ENCODE results near the gene WFDC10B.
"Not testable (repeated sequence)": the region's sequence is repeated elsewhere in the genome, so short reads cannot be mapped to it uniquely, and the experiment has no call there.

Gene WFDC10B

DNA sequence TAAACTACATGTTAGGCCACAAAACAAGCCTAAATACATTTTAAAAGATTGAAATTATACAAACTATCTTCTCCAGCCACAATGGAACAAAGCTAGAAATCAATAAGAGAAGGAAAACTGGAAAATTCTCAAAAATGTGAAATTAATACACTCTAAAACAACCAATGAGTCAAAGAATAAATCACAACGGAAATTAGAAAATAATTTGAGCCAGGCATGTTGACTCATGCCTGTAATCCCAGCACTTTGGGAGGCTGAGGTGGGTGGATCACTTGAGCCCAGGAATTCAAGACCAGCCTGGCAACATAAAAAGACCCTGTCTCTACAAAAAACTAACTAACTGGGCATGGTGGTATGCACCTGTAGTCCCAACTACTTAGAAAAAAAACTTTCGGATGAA is 9.3 kb downstream of the WFDC10B start:
- H3K4me1 Mint-ChIP-seq: peaks cover 0 to 9% of the 10 kb centered on the region in 2 donors
- ATAC-seq (replicated peaks) (no peak), DNase-seq (no peak)
- no peak overlapping the region for H3K27ac Mint-ChIP-seq
- H3K9me3 Mint-ChIP-seq: peaks cover 0 to 2% of the 10 kb centered on the region in 2 donors
- H3K27me3 Mint-ChIP-seq: peaks cover 25 to 37% of the 10 kb centered on the region in 2 donors
- no peak overlapping the region for H3K4me3 Mint-ChIP-seq
- H3K36me3 Mint-ChIP-seq: peaks cover 0 to 4% of the 10 kb centered on the region in 2 donors

DNA sequence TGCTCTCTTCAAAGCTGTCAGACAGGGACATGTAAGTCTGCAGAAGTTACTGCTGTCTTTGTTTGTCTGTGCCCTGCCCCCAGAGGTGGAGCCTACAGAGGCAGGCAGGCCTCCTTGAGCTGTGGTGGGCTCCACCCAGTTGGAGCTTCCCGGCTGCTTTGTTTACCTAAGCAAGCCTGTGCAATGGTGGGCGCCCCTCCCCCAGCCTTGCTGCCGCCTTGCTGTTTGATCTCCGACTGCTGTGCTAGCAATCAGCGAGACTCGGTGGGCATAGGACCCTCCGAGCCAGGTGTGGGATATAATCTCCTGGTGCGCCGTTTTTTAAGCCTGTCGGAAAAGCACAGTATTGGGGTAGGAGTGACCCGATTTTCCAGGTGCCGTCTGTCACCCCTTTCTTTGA is 11.5 kb downstream of the WFDC10B start:
- not testable (repeated sequence) for ATAC-seq (replicated peaks); H3K27ac Mint-ChIP-seq; DNase-seq; H3K4me1 Mint-ChIP-seq; H3K4me3 Mint-ChIP-seq; H3K9me3 Mint-ChIP-seq; H3K36me3 Mint-ChIP-seq
- peaks cover 25 to 40% of the 10 kb centered on the region in 2 donors for H3K27me3 Mint-ChIP-seq

DNA sequence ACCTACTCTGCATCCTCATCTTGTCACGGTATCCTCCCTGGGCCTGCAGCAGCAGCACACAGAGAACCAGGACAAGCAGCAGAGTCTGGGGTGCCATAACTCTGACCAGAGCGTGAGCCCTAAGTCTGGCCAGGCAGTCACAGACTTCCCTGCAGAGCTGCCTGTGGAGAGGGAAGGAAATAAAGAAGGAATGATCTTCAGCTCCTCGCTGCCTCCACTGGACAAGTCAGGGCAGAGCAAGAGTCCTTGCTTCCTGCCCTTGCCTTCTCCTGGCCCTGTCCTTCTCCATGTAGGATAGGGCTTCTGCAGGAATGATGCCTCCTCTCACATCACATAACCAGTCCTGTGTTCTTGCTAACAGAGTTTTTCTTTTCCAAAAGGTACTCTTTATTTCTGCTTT is 18.9 kb downstream of the WFDC10B start:
- DNase-seq (no peak), ATAC-seq (replicated peaks) (no peak)
- Mint-ChIP-seq H3K36me3 (no peaks in the 10 kb centered on the region), H3K4me3 (no peak overlapping the region), H3K27ac (no peak overlapping the region), H3K27me3 (peaks cover 14 to 21% of the 10 kb centered on the region in 2 donors), H3K4me1 (no peaks in the 10 kb centered on the region), H3K9me3 (peaks cover 0 to 3% of the 10 kb centered on the region in 2 donors)

DNA sequence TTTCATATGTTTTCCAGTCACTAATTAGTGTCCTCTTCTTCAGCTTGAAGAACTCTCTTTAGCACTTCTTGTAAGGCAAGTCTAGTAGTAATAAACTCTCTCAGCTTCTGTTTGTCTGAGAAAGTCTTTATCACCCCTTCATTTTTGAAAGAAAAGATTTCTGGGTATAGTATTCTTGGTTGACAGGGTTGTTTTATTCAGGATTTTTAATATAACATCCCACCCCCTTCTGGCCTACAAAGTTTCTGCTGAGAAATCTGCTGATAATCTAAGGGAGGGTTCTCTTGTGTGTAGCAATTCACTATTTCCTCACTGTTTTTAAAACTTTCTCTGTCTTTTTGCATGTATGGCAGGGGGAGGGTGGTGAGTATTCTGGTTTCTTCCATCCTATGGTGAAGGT is 25.2 kb downstream of the WFDC10B start:
- no peak overlapping the region for H3K27ac Mint-ChIP-seq
- H3K9me3 Mint-ChIP-seq: peaks cover 24 to 27% of the 10 kb centered on the region in 2 donors
- no peaks in the 10 kb centered on the region for H3K4me1 Mint-ChIP-seq
- H3K4me3 Mint-ChIP-seq: no peak overlapping the region
- peaks cover 6 to 10% of the 10 kb centered on the region in 2 donors for H3K36me3 Mint-ChIP-seq
- DNase-seq (no peak), ATAC-seq (replicated peaks) (no peak)
- peaks cover 15 to 20% of the 10 kb centered on the region in 2 donors for H3K27me3 Mint-ChIP-seq

DNA sequence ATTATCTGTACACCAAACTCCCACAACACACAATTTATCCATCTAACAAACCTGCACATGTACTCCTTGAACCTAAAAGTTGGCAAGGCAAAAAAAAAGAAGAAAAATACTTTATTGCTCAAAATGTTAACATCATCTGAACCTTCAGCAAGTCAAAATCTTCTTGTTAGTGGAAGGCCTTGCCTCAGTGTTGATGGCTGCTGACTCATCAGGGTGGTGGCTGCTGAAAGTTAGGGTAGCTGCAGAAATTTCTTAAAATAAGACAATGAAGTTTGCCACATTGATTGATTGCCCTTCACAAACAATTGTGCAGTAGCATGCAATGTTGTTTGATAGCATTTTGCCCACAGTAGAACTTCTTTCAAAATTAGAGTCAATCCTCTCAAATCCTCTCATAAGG is 32.1 kb downstream of the WFDC10B start:
- Mint-ChIP-seq H3K27me3 (peaks cover 20 to 38% of the 10 kb centered on the region in 2 donors), H3K4me1 (no peaks in the 10 kb centered on the region), H3K36me3 (peaks cover 0 to 2% of the 10 kb centered on the region in 2 donors), H3K27ac (no peak overlapping the region), H3K4me3 (no peak overlapping the region), H3K9me3 (peaks cover 11 to 13% of the 10 kb centered on the region in 2 donors)
- DNase-seq (no peak), ATAC-seq (replicated peaks) (no peak)

DNA sequence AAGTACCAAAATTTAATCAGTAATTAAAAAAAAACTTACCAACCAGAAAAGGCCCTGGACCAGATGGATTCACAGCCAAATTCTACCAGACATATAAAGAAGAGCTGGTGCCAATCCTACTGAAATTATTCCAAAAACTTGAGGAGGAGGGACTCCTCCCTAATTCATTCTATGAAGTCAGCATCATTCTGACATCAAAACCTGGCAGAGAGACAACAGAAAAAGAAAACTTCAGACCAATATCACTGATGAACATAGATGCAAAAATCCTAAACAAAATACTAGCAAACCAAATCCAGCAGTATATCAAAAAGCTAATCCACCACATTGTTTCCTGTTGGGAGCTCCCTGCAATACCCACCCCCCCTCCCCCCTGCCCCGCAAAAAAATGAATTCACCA is 34.7 kb downstream of the WFDC10B start, which contains the start of gene WFDC11:
Gene WFDC11 (minus strand): TSS at position 101 of the 400 bp plus-strand sequence. CDS start 19,639 bp downstream, outside the sequence.
- Mint-ChIP-seq H3K36me3 (no peaks in the 10 kb centered on the region), H3K4me1 (no peaks in the 10 kb centered on the region), H3K27ac (no peak within 1 kb of the TSS), H3K27me3 (peaks cover 20 to 41% of the 10 kb centered on the region in 2 donors), H3K4me3 (no peak within 1 kb of the TSS), H3K9me3 (peaks cover 0 to 4% of the 10 kb centered on the region in 2 donors)
- no peak for DNase-seq
- no peak for ATAC-seq (replicated peaks)

DNA sequence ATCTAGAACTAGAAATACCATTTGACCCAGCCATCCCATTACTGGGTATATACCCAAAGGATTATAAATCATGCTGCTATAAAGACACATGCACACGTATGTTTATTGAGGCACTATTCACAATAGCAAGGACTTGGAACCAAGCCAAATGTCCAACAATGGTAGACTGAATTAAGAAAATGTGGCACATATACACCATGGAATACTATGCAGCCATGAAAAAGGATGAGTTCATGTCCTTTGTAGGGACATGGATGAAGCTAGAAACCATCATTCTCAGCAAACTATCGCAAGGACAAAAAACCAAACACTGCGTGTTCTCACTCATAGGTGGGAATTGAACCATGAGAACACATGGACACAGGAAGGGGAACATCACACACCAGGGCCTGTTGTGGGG is 47.8 kb downstream of the WFDC10B start:
- DNase-seq; H3K27ac Mint-ChIP-seq; H3K4me3 Mint-ChIP-seq; ATAC-seq (replicated peaks); H3K4me1 Mint-ChIP-seq; H3K9me3 Mint-ChIP-seq; H3K36me3 Mint-ChIP-seq: not testable (repeated sequence)
- H3K27me3 Mint-ChIP-seq: peaks cover 15 to 17% of the 10 kb centered on the region in 2 donors

DNA sequence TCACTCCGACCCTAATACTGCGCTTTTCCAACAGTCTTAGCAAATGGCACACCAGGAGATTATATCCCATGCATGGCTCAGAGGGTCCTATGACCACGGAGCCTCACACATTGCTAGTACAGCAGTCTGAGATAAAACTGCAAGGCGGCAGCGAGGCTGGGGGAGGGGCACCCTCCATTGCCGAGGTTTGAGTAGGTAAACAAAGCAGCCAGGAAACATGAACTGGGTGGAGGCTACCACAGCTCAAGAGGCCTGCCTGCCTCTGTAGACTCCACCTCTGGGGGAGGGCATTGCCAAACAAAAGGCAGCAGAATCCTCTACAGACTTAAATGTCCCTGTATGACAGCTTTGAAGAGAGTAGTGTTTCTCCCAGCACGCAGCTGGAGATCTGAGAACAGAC is 53.1 kb downstream of the WFDC10B start:
- not testable (repeated sequence) for H3K4me1 Mint-ChIP-seq; ATAC-seq (replicated peaks); H3K4me3 Mint-ChIP-seq; H3K27ac Mint-ChIP-seq; H3K36me3 Mint-ChIP-seq; DNase-seq; H3K9me3 Mint-ChIP-seq
- peaks cover 17 to 21% of the 10 kb centered on the region in 2 donors for H3K27me3 Mint-ChIP-seq

DNA sequence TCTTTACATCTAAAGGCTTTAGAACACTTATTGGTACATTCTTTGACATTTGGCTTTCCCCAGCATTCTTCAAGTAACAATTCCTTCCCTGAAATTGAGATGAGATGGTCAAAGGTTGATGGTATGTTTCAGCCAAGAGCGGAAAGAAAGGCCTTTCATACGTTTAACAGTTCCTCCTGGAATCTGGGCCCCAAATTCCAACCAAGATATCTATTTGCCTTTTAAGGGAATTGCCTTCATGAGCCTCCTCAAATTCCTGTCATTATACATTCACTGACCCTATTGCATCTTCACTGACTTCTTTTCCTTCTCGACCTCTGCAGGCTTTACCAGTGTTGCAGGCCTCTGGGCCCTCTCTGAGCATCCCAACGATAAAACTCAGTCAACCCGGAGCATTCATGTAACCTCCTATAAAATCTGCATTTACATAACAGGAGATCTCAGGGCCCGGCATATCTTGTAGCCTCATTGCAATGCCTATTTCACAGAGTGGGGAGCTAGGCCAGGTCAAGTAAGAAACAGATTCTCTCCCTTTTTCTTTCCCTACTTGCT is 55.4 kb downstream of the WFDC10B start:
- no peak for ATAC-seq (replicated peaks)
- H3K27ac Mint-ChIP-seq: no peak overlapping the region
- H3K4me3 Mint-ChIP-seq: no peak overlapping the region

DNA sequence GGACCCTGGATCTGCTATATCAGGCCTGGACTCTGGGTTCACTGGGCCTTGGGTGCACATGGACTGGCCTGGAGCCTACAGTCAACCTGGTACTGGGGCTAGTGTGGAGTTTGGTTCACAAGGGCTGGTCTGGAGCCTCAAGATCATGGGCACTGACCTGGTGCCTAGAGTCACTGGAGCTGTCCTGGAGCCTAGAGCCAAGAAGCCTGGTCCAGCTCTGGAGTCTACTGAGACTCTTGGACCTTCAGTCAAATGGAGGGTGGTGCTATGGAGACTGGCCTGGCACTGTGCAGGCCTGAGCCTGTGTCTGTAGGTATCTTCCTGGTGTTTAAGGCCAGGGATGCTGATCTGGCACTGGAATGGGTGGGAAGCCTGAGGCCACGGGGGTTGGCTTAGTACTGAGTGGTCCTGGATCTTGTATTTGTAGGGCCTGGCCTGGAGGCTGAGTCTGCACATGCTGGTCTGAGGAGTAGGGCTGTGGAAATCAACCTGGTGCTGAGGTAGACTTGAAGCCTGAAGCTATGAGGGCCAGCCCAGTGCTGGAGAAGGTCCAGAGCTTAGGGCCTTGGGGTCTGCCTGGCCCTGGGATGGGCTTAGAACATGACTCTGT is 57.3 kb downstream of the WFDC10B start:
- Mint-ChIP-seq H3K9me3 (no peaks in the 10 kb centered on the region), H3K4me1 (no peaks in the 10 kb centered on the region), H3K4me3 (no peak overlapping the region), H3K36me3 (no peaks in the 10 kb centered on the region), H3K27ac (no peak overlapping the region), H3K27me3 (peaks cover 6 to 9% of the 10 kb centered on the region in 2 donors)
- DNase-seq (no peak), ATAC-seq (replicated peaks) (no peak)

More for the DNA sequence above, 55.4 kb downstream of the WFDC10B start:
- no peaks in the 10 kb centered on the region for H3K9me3 Mint-ChIP-seq
- no peak for DNase-seq
- H3K36me3 Mint-ChIP-seq: no peaks in the 10 kb centered on the region
- H3K27me3 Mint-ChIP-seq: peaks cover 19 to 21% of the 10 kb centered on the region in 2 donors
- H3K4me1 Mint-ChIP-seq: no peaks in the 10 kb centered on the region

DNA sequence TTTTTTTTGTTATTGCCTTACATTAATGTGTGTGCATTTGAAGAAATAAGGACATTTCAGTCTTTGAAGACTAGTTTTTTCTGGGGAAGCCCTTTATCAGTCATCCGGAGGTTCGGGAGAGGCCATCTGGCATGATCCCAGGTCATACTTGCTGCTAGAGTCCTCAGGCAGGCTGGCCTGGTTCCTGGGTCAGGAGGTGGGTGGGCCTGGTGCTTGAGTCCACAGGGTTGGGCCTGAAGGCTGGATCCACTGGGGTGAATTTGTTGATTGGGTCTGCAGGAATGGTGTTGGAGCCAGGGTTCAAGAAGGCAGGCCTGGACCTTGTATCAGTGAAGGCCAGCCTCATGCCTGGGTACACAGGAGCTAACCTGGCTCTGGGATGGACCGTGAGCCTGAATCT is 57.9 kb downstream of the WFDC10B start:
- ATAC-seq (replicated peaks) (no peak), DNase-seq (no peak)
- peaks cover 6 to 7% of the 10 kb centered on the region in 2 donors for H3K27me3 Mint-ChIP-seq
- no peak overlapping the region for H3K4me3 Mint-ChIP-seq
- H3K36me3 Mint-ChIP-seq: no peaks in the 10 kb centered on the region
- no peaks in the 10 kb centered on the region for H3K4me1 Mint-ChIP-seq
- no peak overlapping the region for H3K27ac Mint-ChIP-seq
- no peaks in the 10 kb centered on the region for H3K9me3 Mint-ChIP-seq

DNA sequence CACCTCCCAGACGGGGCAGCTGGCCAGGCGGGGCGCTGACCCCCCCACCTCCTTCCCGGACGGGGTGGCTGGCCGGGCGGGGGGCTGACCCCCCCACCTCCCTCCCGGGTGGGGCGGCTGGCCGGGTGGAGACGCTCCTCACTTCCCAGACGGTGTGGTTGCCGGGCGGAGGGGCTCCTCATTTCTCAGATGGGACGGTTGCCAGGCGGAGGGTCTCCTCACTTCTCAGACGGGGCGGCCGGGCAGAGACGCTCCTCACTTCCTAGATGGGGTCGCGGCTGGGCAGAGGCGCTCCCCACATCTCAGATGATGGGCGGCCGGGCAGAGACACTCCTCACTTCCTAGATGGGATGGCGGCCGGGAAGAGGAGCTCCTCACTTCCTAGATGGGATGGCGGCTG is 59.0 kb downstream of the WFDC10B start:
- not testable (repeated sequence) for H3K4me3 Mint-ChIP-seq; H3K36me3 Mint-ChIP-seq; DNase-seq; H3K27ac Mint-ChIP-seq; H3K27me3 Mint-ChIP-seq; H3K9me3 Mint-ChIP-seq; ATAC-seq (replicated peaks); H3K4me1 Mint-ChIP-seq

DNA sequence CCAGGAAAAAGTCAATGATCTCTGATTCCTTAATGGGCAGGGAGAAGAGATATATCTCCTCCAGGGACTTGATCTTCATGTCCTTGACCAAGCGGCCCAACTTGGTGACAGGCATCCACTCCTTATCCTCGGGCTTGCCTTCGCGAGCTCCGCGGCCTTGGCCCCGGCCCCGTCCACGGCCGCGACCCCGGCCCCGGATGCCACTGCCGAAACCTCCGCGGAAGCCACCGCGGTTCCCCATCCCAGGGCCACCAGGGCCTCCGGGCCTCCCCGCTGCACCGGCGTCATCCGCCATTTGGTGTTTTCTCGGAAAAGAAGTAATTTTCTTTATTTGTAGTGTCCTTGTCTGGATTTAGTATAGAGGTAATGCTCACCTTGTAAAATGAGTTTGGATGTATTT is 63.7 kb downstream of the WFDC10B start:
- not testable (repeated sequence) for H3K4me1 Mint-ChIP-seq; H3K27ac Mint-ChIP-seq; H3K36me3 Mint-ChIP-seq; DNase-seq; H3K9me3 Mint-ChIP-seq; H3K4me3 Mint-ChIP-seq; ATAC-seq (replicated peaks)
- H3K27me3 Mint-ChIP-seq: peaks cover 11 to 15% of the 10 kb centered on the region in 2 donors

DNA sequence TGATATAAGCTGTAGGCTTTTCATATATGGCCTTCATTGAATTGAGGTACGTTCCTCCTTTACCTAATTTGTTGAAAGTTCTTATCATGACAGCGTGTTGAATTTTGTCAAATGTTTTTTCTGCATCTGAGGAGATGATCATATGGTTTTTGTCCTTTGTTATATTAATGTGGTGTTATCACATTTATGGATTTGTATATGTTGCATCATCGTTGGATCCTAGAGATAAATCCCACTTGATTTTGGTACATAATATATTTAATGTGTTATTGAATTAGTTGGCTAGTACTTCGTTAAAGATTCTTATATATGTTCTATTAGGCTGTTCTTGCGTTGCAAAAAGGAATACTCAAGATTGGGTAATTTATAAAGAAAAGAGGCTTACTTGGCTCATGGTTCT is 65.1 kb downstream of the WFDC10B start:
- Mint-ChIP-seq H3K4me1 (no peaks in the 10 kb centered on the region), H3K27ac (no peak overlapping the region), H3K4me3 (no peak overlapping the region), H3K27me3 (peaks cover 11 to 14% of the 10 kb centered on the region in 2 donors), H3K36me3 (no peaks in the 10 kb centered on the region), H3K9me3 (peaks cover 0 to 1% of the 10 kb centered on the region in 2 donors)
- ATAC-seq (replicated peaks): no peak
- no peak for DNase-seq

DNA sequence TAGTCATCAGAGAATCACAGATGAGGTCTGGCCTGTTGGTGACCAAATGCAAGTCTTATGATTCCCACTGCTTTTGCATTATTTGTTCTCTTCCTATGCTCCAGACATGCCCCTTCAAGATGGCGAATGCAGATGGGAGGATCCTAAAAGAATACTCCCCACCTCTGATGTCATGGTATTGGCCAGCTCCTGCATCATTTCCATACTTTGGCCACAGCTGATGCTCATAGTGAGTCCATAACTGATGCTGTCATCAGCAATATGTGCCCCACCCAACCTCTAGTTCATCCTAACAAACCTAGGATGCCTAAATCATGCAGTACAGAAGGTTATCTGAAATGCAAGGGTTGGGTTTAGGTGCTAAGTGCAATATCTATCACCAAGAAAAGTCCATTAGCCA is 68.3 kb downstream of the WFDC10B start:
- H3K36me3 Mint-ChIP-seq: no peaks in the 10 kb centered on the region
- peaks cover 0 to 1% of the 10 kb centered on the region in 2 donors for H3K9me3 Mint-ChIP-seq
- no peak overlapping the region for H3K27ac Mint-ChIP-seq
- ATAC-seq (replicated peaks) (no peak), DNase-seq (no peak)
- H3K4me3 Mint-ChIP-seq: no peak overlapping the region
- peaks cover 11 to 14% of the 10 kb centered on the region in 2 donors for H3K27me3 Mint-ChIP-seq
- H3K4me1 Mint-ChIP-seq: no peaks in the 10 kb centered on the region

All from stimulated activated naive B cell treated with anti-CD40 and anti-IgM and Interleukin-4, amounts not matched to agents 10 μg/mL and 1 μg/mL and 100 μg/mL, for 72 hours (primary cell).